Neural progenitor cell (in vitro differentiated cells): ENCODE measurements around the gene AP2A2. TPM values are rescaled to one million over a fixed set of nuclear protein-coding genes. Genes with fewer than 3 reads are reported as not detected.

Source experiments
- DNase-seq: peaks from one replicate; pipeline ENCODE4 v3.0.0-alpha.2; 2016; ENCODE audit warnings: low spot score
- H2AFZ ChIP-seq: fragments of 200-600 bp; sonication (generic); replicated peaks from 2 replicates; pipeline ENCODE4 v1.6.1; 2016; ENCODE audit warnings: antibody characterized with exemption
- H3F3A ChIP-seq: fragments of 200-600 bp; sonication (generic); 2 replicates; pipeline ENCODE4 v1.6.1; 2016; ENCODE audit warnings: antibody characterized with exemption, low read depth
- H3K27ac ChIP-seq: fragments of 200-600 bp; sonication (generic); 2 replicates; pipeline ENCODE4 v1.5.1; 2016; ENCODE audit warnings: mild to moderate bottlenecking
- H3K27me3 ChIP-seq: fragments of 200-600 bp; sonication (generic); 2 replicates; pipeline ENCODE4 v1.6.1; 2016; ENCODE audit warnings: mild to moderate bottlenecking, moderate library complexity
- H3K36me3 ChIP-seq: fragments of 200-600 bp; sonication (generic); 2 replicates; pipeline ENCODE4 v1.5.1; 2016
- H3K4me1 ChIP-seq: fragments of 200-600 bp; sonication (generic); 2 replicates; pipeline ENCODE4 v1.6.1; 2016; ENCODE audit warnings: mixed run types
- H3K4me2 ChIP-seq: fragments of 200-600 bp; sonication (generic); 2 replicates; pipeline ENCODE4 v1.6.1; 2016
- H3K4me3 ChIP-seq: fragments of 200-600 bp; sonication (generic); 2 replicates; pipeline ENCODE4 v1.5.1; 2016
- H3K79me2 ChIP-seq: fragments of 200-600 bp; sonication (generic); 2 replicates; pipeline ENCODE4 v1.6.1; 2016; ENCODE audit warnings: low read depth
- H3K9ac ChIP-seq: fragments of 200-600 bp; sonication (generic); 2 replicates; pipeline ENCODE4 v1.6.1; 2016
- H3K9me3 ChIP-seq: fragments of 200-600 bp; sonication (generic); 2 replicates; pipeline ENCODE4 v1.5.1; 2016; ENCODE audit warnings: low read depth
- H4K20me1 ChIP-seq: fragments of 200-600 bp; sonication (generic); 2 replicates; pipeline ENCODE4 v1.6.1; 2016; ENCODE audit warnings: low read depth
- H3K27ac Mint-ChIP-seq: 3 replicates; pipeline ENCODE4 v1.8.0; 2021; ENCODE audit warnings: mixed read lengths
- H3K27me3 Mint-ChIP-seq: 2 replicates; pipeline ENCODE4 v1.8.0; 2022; ENCODE audit warnings: low read depth, mild to moderate bottlenecking, inconsistent platforms, moderate library complexity, mixed read lengths; ENCODE audit not compliant: insufficient read depth
- H3K36me3 Mint-ChIP-seq: 3 replicates; pipeline ENCODE4 v1.8.0; 2021; ENCODE audit warnings: mixed read lengths
- H3K4me1 Mint-ChIP-seq: 3 replicates; pipeline ENCODE4 v1.8.0; 2021; ENCODE audit warnings: mixed read lengths
- H3K4me3 Mint-ChIP-seq: 3 replicates; pipeline ENCODE4 v1.8.0; 2021; ENCODE audit warnings: mild to moderate bottlenecking, moderate library complexity, mixed read lengths
- H3K9me3 Mint-ChIP-seq: 3 replicates; pipeline ENCODE4 v1.8.0; 2020; ENCODE audit warnings: mixed read lengths
- CTCF ChIP-seq: fragments of 200-600 bp; sonication (generic); IDR thresholded peaks from 2 replicates; pipeline ENCODE4 v1.5.1; 2017; ENCODE audit warnings: antibody characterized with exemption, mild to moderate bottlenecking
- EZH2 ChIP-seq: fragments of 200-600 bp; sonication (generic); IDR thresholded peaks from 2 replicates; pipeline ENCODE4 v1.6.1; 2017; ENCODE audit warnings: antibody characterized with exemption, mild to moderate bottlenecking, moderate library complexity
- EZH2phosphoT487 ChIP-seq: fragments of 200-600 bp; sonication (generic); IDR thresholded peaks from 2 replicates; pipeline ENCODE4 v1.6.1; 2017; ENCODE audit warnings: antibody characterized with exemption
- total RNA-seq: library from RNA; depleted of rRNA; stranded (reverse); fragments of >200 nt; gene quantifications from 2 replicates; pipeline ENCODE4 v1.2.3, GENCODE V29; 2015; ENCODE audit warnings: low replicate concordance

AP2A2 gene
- total RNA-seq, 1 donor from 2014 or later = 67.5 TPM

GRCh38 chr11:924406-925157, 1.1 kb upstream of the AP2A2 start:
- H3K4me1 Mint-ChIP-seq = peaks cover 22% of the 10 kb centered on the region
- H3K27ac Mint-ChIP-seq = no peak overlapping the region
- DNase-seq = no peak
- Histone ChIP-seq H3K27ac (no peak overlapping the region), H2AFZ (no peak overlapping the region), H3K4me3 (no peak overlapping the region), H3K4me1 (peaks cover 5% of the 10 kb centered on the region), H3K79me2 (peaks cover 35% of the 10 kb centered on the region), H3K36me3 (no peaks in the 10 kb centered on the region), H3F3A (no peaks in the 10 kb centered on the region), H3K9ac (no peak overlapping the region), H3K27me3 (no peaks in the 10 kb centered on the region), H3K4me2 (no peak overlapping the region), H3K9me3 (no peaks in the 10 kb centered on the region), H4K20me1 (peaks cover 34% of the 10 kb centered on the region)
- TF ChIP-seq EZH2phosphoT487 (no peak), EZH2 (no peak), CTCF (no peak)
- no peaks in the 10 kb centered on the region for H3K9me3 Mint-ChIP-seq
- peaks cover 4% of the 10 kb centered on the region for H3K36me3 Mint-ChIP-seq
- peaks cover 2% of the 10 kb centered on the region for H3K27me3 Mint-ChIP-seq
- H3K4me3 Mint-ChIP-seq = peak overlapping the region; percentile 70

GRCh38 chr11:925158-925495, 543 bp upstream of the AP2A2 start:
- Mint-ChIP-seq H3K27me3 (peaks cover 2% of the 10 kb centered on the region), H3K4me3 (no peak overlapping the region), H3K4me1 (peaks cover 22% of the 10 kb centered on the region), H3K27ac (no peak overlapping the region), H3K9me3 (no peaks in the 10 kb centered on the region), H3K36me3 (peaks cover 4% of the 10 kb centered on the region)
- Histone ChIP-seq H3K27ac (no peak overlapping the region), H3K36me3 (no peaks in the 10 kb centered on the region), H3K4me2 (no peak overlapping the region), H4K20me1 (peaks cover 40% of the 10 kb centered on the region), H3F3A (no peaks in the 10 kb centered on the region), H2AFZ (no peak overlapping the region), H3K27me3 (no peaks in the 10 kb centered on the region), H3K9ac (no peak overlapping the region), H3K4me3 (no peak overlapping the region), H3K4me1 (peaks cover 5% of the 10 kb centered on the region), H3K79me2 (peaks cover 40% of the 10 kb centered on the region), H3K9me3 (no peaks in the 10 kb centered on the region)
- DNase-seq = peak; percentile 13
- TF ChIP-seq CTCF = no peak
- TF ChIP-seq EZH2phosphoT487 = no peak
- no peak for TF ChIP-seq EZH2

- Histone ChIP-seq H3K9me3 (no peaks in the 10 kb centered on the region), H3K4me2 (peak overlapping the region; percentile 94), H2AFZ (no peak overlapping the region), H3K36me3 (no peaks in the 10 kb centered on the region), H3K4me3 (peak overlapping the region; percentile 99), H4K20me1 (peaks cover 51% of the 10 kb centered on the region), H3K27me3 (no peaks in the 10 kb centered on the region), H3F3A (no peaks in the 10 kb centered on the region), H3K9ac (peak overlapping the region; percentile 85), H3K79me2 (peaks cover 53% of the 10 kb centered on the region), H3K27ac (no peak overlapping the region), H3K4me1 (peaks cover 5% of the 10 kb centered on the region)
- Mint-ChIP-seq H3K4me3 (peak overlapping the region; percentile 92), H3K27ac (peak overlapping the region; percentile 66), H3K36me3 (peaks cover 4% of the 10 kb centered on the region), H3K9me3 (no peaks in the 10 kb centered on the region), H3K4me1 (peaks cover 25% of the 10 kb centered on the region), H3K27me3 (peaks cover 2% of the 10 kb centered on the region)
- DNase-seq = peak; percentile 24
- TF ChIP-seq EZH2 (no peak), CTCF (no peak), EZH2phosphoT487 (no peak)
Observed at GRCh38 chr11:926341-926916, 759 bp downstream of the AP2A2 start.
